Measurements from ENCODE around the gene CX3CL1. TPM values are rescaled to one million over a fixed set of nuclear protein-coding genes. Genes with fewer than 3 reads are reported as not detected.
A peak's percentile ranks its signal among the peaks of the same experiment; 100 is the strongest.

The CX3CL1 gene
- total and polyA plus RNA-seq, 2 of the 13 experiments (the other 11 are each of a cell fraction or from before 2014, with no cell fraction given), result 57.3 to 60.8 TPM

DNA sequence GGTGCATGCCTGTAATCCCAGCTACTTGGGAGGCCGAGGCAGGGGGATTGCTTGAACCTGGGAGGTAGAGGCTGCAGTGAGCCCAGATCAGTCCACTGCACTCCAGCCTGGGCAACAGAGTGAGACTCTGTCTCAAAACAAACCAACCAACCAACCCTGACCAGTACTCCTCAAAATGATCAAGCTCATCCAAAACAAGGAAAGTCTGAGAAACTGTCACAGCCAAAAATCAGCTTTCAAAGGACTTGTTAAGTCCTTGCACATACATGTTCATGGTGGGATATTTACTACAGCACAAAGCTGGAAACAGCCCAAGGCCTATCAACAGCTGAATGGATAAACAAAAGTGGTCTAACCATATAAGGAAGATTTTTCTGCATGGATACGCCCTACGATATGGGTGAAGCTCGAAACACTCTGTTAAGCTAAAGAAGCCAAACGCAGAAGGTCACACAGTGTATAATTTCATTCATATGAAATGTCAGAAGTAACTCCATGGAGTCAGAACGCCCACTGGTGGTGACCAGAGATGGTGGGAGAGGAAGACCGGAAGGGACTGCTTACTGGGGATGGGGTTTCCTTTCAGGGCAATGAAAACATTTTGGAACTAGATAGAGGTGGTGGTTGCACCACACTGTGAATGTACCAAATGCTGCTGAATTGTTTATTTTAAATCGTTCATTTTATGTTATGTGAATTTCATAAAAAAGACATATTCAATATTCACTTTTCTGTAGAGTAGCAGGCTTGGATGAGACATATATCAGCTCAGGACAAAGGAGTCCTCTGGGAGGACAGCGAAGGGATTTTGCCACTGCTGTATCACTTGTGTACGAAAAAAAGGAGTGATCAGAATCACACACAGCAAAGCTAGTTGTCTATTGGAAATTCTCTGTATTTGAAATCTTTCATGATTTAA, 50.0 kb downstream of the CX3CL1 start:
- CTCF ChIA-PET (ENCODE audit: low intra/inter-chr PET ratio, low total read pairs), result interaction anchor here (1.2 to 3.6 kb wide), 4 partner anchors 97 to 338 kb away, joined by 4 to 49 read pairs (median 6); no protein-coding TSS in a partner anchor
- in situ Hi-C loops (cut with HindIII; ENCODE audit: extremely low pct_ligation_motif_present, low pct_unique_long_range_greater_than_20kb) (loop anchor here (5.0 kb wide), 1 partner anchor 95 kb away; no protein-coding TSS in a partner anchor), intact Hi-C loops (cut with micrococcal nuclease; ENCODE audit: unreplicated experiment) (loop anchor here (1.0 kb wide), 1 partner anchor 122 kb away; no protein-coding TSS in a partner anchor)
- H3K9me3 ChIP-seq (ENCODE audit: low read length), result no peaks in the 10 kb centered on the region
- H3K27ac ChIP-seq (ENCODE audit: extremely low read length, insufficient read depth, low read length), result no peak overlapping the region
- no peaks in the 10 kb centered on the region for H3K27me3 ChIP-seq (ENCODE audit: control insufficient read depth in 1 of 2, insufficient read depth in 2 of 2, low read length in 2 of 2)
- 14% methylated on average over 10 of the region's 10 CpGs for WGBS (ENCODE audit: low lambda C conversion rate)
- no peak overlapping the region for H2AFZ ChIP-seq (ENCODE audit: low read length)
- H3K4me3 ChIP-seq (replicated peaks in 1 of 3; ENCODE audit: insufficient read depth in 1 of 3, low read depth in 2 of 3, low read length in 3 of 3), result no peak overlapping the region; a peak in 1 of 6 replicates
- no peaks in the 10 kb centered on the region for H3K79me2 ChIP-seq (ENCODE audit: insufficient read depth, low read length)
- no peak overlapping the region for H3K9ac ChIP-seq (ENCODE audit: insufficient read depth, low read depth, low read length)
- DNase-seq (ENCODE audit: low spot score) (peak; percentile 77), ATAC-seq (peak; percentile 74), FAIRE-seq (peak; percentile 83)
- peak overlapping the region; percentile 38 for H3K4me2 ChIP-seq (ENCODE audit: low read depth, low read length)
- H3K36me3 ChIP-seq (replicated peaks in 1 of 2; ENCODE audit: control insufficient read depth in 1 of 2, insufficient read depth in 2 of 2, low read length in 2 of 2), result peaks cover 0 to 3% of the 10 kb centered on the region in 2 experiments; a peak in 2 of 5 replicates
- peaks cover 32% of the 10 kb centered on the region for H3K4me1 ChIP-seq (ENCODE audit: insufficient read depth, low read length)
- H4K20me1 ChIP-seq (ENCODE audit: insufficient read depth, low read length), result no peaks in the 10 kb centered on the region
- BruUV-seq (replicated peaks), result no TSS peak
- POLR2A ChIA-PET, result interaction anchor here (0.8 to 1.7 kb wide), 5 partner anchors 20 to 122 kb away, joined by 3 to 5 read pairs (median 4); partner anchors contain the start of gene CX3CL1
- TF ChIP-seq NPAS2 (CRISPR knock-in tag; IDR thresholded peaks at IDR 0.05; ENCODE audit: borderline replicate concordance), result no peak
- 0 out of 2 replicates have a peak, but pooled peaks have one; percentile 17 for TF ChIP-seq FOSL2 (CRISPR knock-in tag; IDR thresholded peaks at IDR 0.05)
- TF ChIP-seq ZNF230 (CRISPR knock-in tag; IDR thresholded peaks at IDR 0.05), result 0 out of 2 replicates have a peak, but pooled peaks have one; percentile 53
- TF ChIP-seq MXD4 (CRISPR knock-in tag; IDR thresholded peaks at IDR 0.05), result 0 out of 2 replicates have a peak, but pooled peaks have one; percentile 48
- TF ChIP-seq THAP11 (CRISPR knock-in tag; IDR thresholded peaks at IDR 0.05), result peak; percentile 50; the same call in 1 of the 2 replicates
- peak; percentile 39; the same call in 1 of the 2 replicates for TF ChIP-seq SIX1 (CRISPR knock-in tag; IDR thresholded peaks at IDR 0.05; ENCODE audit: borderline replicate concordance)
- TF ChIP-seq GABPB1 (CRISPR knock-in tag; IDR thresholded peaks at IDR 0.05), result peak; percentile 53; the same call in 1 of the 2 replicates
- TF ChIP-seq HMGXB4 (CRISPR knock-in tag; IDR thresholded peaks at IDR 0.05; ENCODE audit: borderline replicate concordance in 1 of 2, low read depth in 1 of 2), result peak; percentile 73 to 89
- 0 out of 2 replicates have a peak, but pooled peaks have one; percentile 47 for TF ChIP-seq ZSCAN9 (CRISPR knock-in tag; IDR thresholded peaks at IDR 0.05; ENCODE audit: borderline replicate concordance)
- TF ChIP-seq ETV5 (CRISPR knock-in tag; IDR thresholded peaks at IDR 0.05; ENCODE audit: borderline replicate concordance), result peak; percentile 96
- TF ChIP-seq HINFP (CRISPR knock-in tag; IDR thresholded peaks at IDR 0.05; ENCODE audit: low read depth), result peak; percentile 19; the same call in 1 of the 2 replicates
- peak; percentile 43; the same call in 1 of the 2 replicates for TF ChIP-seq PRDM15 (CRISPR knock-in tag; IDR thresholded peaks at IDR 0.05)
- TF ChIP-seq ELF3 (CRISPR knock-in tag; IDR thresholded peaks at IDR 0.05), result peak; percentile 25; the same call in 1 of the 2 replicates
- peak; percentile 70; the same call in 1 of the 2 replicates for TF ChIP-seq ZNF580 (CRISPR knock-in tag; IDR thresholded peaks at IDR 0.05; ENCODE audit: borderline replicate concordance, low read depth)

Data from HepG2 (cell line).